Measurements from ENCODE around the gene ALDH18A1. TPM values are rescaled to one million over a fixed set of nuclear protein-coding genes. Genes with fewer than 3 reads are reported as not detected.

ALDH18A1 gene
- total RNA-seq, 4 donors from 2014 or later = 2.6 to 6.7 (median 5.7) TPM

DNA sequence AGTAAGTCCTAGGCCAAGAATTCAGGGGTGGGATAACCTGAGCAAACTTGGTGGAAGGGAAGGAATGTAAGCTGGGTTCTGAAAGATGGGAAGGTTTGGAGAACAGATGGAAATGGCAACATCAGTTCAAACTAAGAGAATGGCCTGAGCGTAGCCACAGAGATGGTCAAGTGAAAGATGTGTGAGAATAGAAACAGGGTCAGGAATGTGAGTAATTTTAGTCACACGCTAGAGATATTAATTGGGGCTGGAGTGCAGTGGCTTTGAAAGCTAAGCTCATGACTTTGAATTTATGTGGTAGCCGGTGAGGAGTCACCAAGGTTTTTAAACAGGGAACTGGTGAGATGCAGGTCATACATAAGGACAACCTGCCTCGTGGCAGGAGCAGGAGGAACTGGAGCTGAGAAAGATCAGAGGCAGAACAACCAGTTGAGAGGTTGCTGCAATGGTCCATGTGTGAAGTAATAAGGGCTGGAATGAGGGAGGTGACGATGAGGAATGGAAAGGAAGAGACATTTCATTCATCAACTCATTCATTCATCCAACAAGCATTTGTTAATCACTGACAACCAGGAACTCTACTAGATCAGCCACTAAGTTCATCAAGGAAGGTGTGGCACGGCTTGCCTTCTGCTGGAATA lies 82.4 kb downstream of the ALDH18A1 start:
- intact Hi-C loops (cut with DNase I; ENCODE audit: low total_unique reads) = no loop called here
- no peaks in the 10 kb centered on the region for H3K27me3 ChIP-seq
- peak overlapping the region in 1 of 4 donors; percentile 54 for H3K27ac ChIP-seq
- no peak overlapping the region for H3K4me3 ChIP-seq
- H3K9me3 ChIP-seq = no peaks in the 10 kb centered on the region
- no peak for TF ChIP-seq POLR2A (IDR thresholded peaks at IDR 0.05)
- TF ChIP-seq CTCF (IDR thresholded peaks at IDR 0.05 in 4 of 5, conservative IDR thresholded peaks at IDR 0.05 in 1 of 5) = no peak
- DNase-seq (no peak), ATAC-seq (peak in 1 of 2 donors; percentile 21)
- peaks cover 25 to 28% of the 10 kb centered on the region in 2 donors for H3K4me1 ChIP-seq
- in situ Hi-C loops (cut with MboI; ENCODE audit: low sequenced_read_pairs in 4 of 4) = loop anchor here in 1 of 4 donors (10.0 kb wide), 1 partner anchor 199 kb away; no protein-coding TSS in a partner anchor
- H3K36me3 ChIP-seq = no peaks in the 10 kb centered on the region

GRCh38 chr10:95573527-95573926 lies 83.0 kb downstream of the ALDH18A1 start:
- no peaks in the 10 kb centered on the region for H3K27me3 ChIP-seq
- H3K27ac ChIP-seq = peak overlapping the region in 1 of 4 donors; percentile 54
- no peak for DNase-seq
- no peak for TF ChIP-seq CTCF (IDR thresholded peaks at IDR 0.05 in 4 of 5, conservative IDR thresholded peaks at IDR 0.05 in 1 of 5)
- TF ChIP-seq POLR2A (IDR thresholded peaks at IDR 0.05) = no peak
- H3K4me1 ChIP-seq = peaks cover 25 to 28% of the 10 kb centered on the region in 2 donors
- intact Hi-C loops (cut with DNase I; ENCODE audit: low total_unique reads) (no loop called here), in situ Hi-C loops (cut with MboI; ENCODE audit: low sequenced_read_pairs in 4 of 4) (loop anchor here in 1 of 4 donors (10.0 kb wide), 1 partner anchor 199 kb away; no protein-coding TSS in a partner anchor)
- no peaks in the 10 kb centered on the region for H3K9me3 ChIP-seq
- H3K4me3 ChIP-seq = no peak overlapping the region
- no peak for ATAC-seq
- no peaks in the 10 kb centered on the region for H3K36me3 ChIP-seq

- Histone ChIP-seq H3K27ac (peak overlapping the region in 2 of 4 donors; percentile 14 to 40), H3K36me3 (no peaks in the 10 kb centered on the region), H3K4me1 (peaks cover 25 to 28% of the 10 kb centered on the region in 2 donors), H3K9me3 (no peaks in the 10 kb centered on the region), H3K4me3 (peak overlapping the region in 2 of 4 donors; percentile 25 to 27), H3K27me3 (no peaks in the 10 kb centered on the region)
- DNase-seq (no peak), ATAC-seq (peak in 1 of 2 donors; percentile 35)
- intact Hi-C loops (cut with DNase I; ENCODE audit: low total_unique reads) = no loop called here
- TF ChIP-seq CTCF (IDR thresholded peaks at IDR 0.05 in 4 of 5, conservative IDR thresholded peaks at IDR 0.05 in 1 of 5) (no peak), POLR2A (IDR thresholded peaks at IDR 0.05) (no peak)
- in situ Hi-C loops (cut with MboI; ENCODE audit: low sequenced_read_pairs in 4 of 4) = loop anchor here in 1 of 4 donors (10.0 kb wide), 1 partner anchor 197 kb away; no protein-coding TSS in a partner anchor
Measured at GRCh38 chr10:95572131-95572820, 84.2 kb downstream of the ALDH18A1 start.

DNA sequence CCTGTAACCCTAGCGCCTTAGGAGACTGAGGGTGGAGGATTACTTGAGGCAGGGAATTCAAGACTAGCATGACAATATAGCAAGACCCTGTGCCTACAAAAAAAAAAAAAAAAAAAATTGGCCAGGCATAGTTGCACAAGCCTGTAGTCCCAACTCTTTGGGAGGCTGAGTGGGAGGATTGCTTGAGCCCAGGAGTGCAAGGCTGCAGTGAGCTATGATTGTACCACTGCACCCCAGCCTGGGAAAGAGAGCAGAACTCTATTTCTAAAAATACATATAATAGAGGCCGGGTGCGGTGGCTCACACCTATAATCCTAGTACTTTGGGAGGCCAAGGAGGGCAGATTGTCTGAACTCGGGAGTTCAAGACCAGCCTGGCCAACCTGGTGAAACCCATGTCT lies 85.1 kb downstream of the ALDH18A1 start:
- H3K4me3 ChIP-seq = no peak overlapping the region
- DNase-seq (no peak), ATAC-seq (no peak)
- no peaks in the 10 kb centered on the region for H3K36me3 ChIP-seq
- intact Hi-C loops (cut with DNase I; ENCODE audit: low total_unique reads) = no loop called here
- H3K4me1 ChIP-seq = peaks cover 25 to 28% of the 10 kb centered on the region in 2 donors
- in situ Hi-C loops (cut with MboI; ENCODE audit: low sequenced_read_pairs in 4 of 4) = loop anchor here in 1 of 4 donors (10.0 kb wide), 1 partner anchor 197 kb away; no protein-coding TSS in a partner anchor
- H3K27me3 ChIP-seq = no peaks in the 10 kb centered on the region
- H3K27ac ChIP-seq = no peak overlapping the region
- H3K9me3 ChIP-seq = no peaks in the 10 kb centered on the region
- TF ChIP-seq CTCF (IDR thresholded peaks at IDR 0.05 in 4 of 5, conservative IDR thresholded peaks at IDR 0.05 in 1 of 5) (no peak), POLR2A (IDR thresholded peaks at IDR 0.05) (no peak)
